GM12874 (cell line): ENCODE results near the gene CYP1B1.

ENCODE experiments used
- CTCF ChIP-seq: IDR thresholded peaks from 2 replicates; pipeline ENCODE4 v1.5.1; 2011; ENCODE audit warnings: low read depth, mild to moderate bottlenecking, control low read depth, low read length, moderate library complexity; ENCODE audit not compliant: insufficient read depth

Gene CYP1B1

GRCh38 chr2:38032946-38033345, 43.0 kb downstream of the CYP1B1 start:
- TF ChIP-seq CTCF, result no peak

GRCh38 chr2:38030635-38031355, 45.2 kb downstream of the CYP1B1 start:
- TF ChIP-seq CTCF, result no peak

- no peak for TF ChIP-seq CTCF
These were observed 46.4 kb downstream of the CYP1B1 start for GRCh38 chr2:38029512-38029911.

GRCh38 chr2:38028829-38029228, 47.1 kb downstream of the CYP1B1 start:
- TF ChIP-seq CTCF, result no peak

GRCh38 chr2:38026846-38027245, 49.1 kb downstream of the CYP1B1 start:
- no peak for TF ChIP-seq CTCF

- TF ChIP-seq CTCF, result no peak
These were observed 54.4 kb downstream of the CYP1B1 start for GRCh38 chr2:38021589-38021988.

- TF ChIP-seq CTCF, result no peak
These were observed 58.1 kb downstream of the CYP1B1 start for GRCh38 chr2:38017836-38018235.
